ENCODE results near the gene ZBED3. TPM values are rescaled to one million over a fixed set of nuclear protein-coding genes. Genes with fewer than 3 reads are reported as not detected.

ZBED3 gene
- total and polyA plus RNA-seq, 2 of the 8 experiments (the other 6 are each of a cell fraction or from before 2014, with no cell fraction given), result 7.9 to 9.4 TPM

GRCh38 chr5:77103457-77103856, 16.4 kb upstream of the ZBED3 start:
- Histone ChIP-seq H3K9ac (replicated peaks in 1 of 4; ENCODE audit: extremely low read depth in 1 of 4, low read depth in 3 of 4, low read length in 3 of 4) (no peak overlapping the region), H3K4me3 (ENCODE audit: extremely low read depth in 1 of 4, insufficient read depth in 2 of 4, low read depth in 3 of 4, low read length in 4 of 4) (no peak overlapping the region), H2BK15ac (ENCODE audit: low read length) (no peak overlapping the region), H3K23ac (ENCODE audit: insufficient read length) (no peak overlapping the region), H3K27me3 (replicated peaks in 1 of 4; ENCODE audit: control insufficient read depth in 3 of 4, extremely low read depth in 1 of 4, insufficient read depth in 3 of 4, low read length in 3 of 4) (no peaks in the 10 kb centered on the region), H3K4ac (replicated peaks; ENCODE audit: insufficient read length, low read depth, low read length) (no peak overlapping the region), H2BK5ac (ENCODE audit: low read depth, low read length) (no peak overlapping the region), H4K91ac (replicated peaks; ENCODE audit: insufficient read length, low read length) (no peak overlapping the region), H3K79me1 (ENCODE audit: low read depth, low read length) (no peaks in the 10 kb centered on the region; the same call in 1 of the 2 replicates), H4K20me1 (replicated peaks in 1 of 2; ENCODE audit: control insufficient read depth in 1 of 2, insufficient read depth in 2 of 2, low read length in 2 of 2) (no peaks in the 10 kb centered on the region), H3K14ac (ENCODE audit: insufficient read length) (no peak overlapping the region), H4K8ac (ENCODE audit: extremely low read depth, insufficient read depth, low read length) (no peak overlapping the region), H3K18ac (ENCODE audit: extremely low read depth, low read length) (no peak overlapping the region), H3K56ac (replicated peaks; ENCODE audit: insufficient read length, low read depth, low read length) (no peak overlapping the region), H3K9me3 (ENCODE audit: insufficient read depth in 2 of 2, low read depth in 1 of 2, low read length in 1 of 2) (no peaks in the 10 kb centered on the region), H4K5ac (ENCODE audit: insufficient read length, low read depth, low read length) (no peak overlapping the region), H3K27ac (ENCODE audit: low read depth, low read length) (no peak overlapping the region), H2AK5ac (ENCODE audit: low read depth, low read length) (no peak overlapping the region), H2BK12ac (ENCODE audit: low read depth, low read length) (no peak overlapping the region), H3K4me1 (replicated peaks in 1 of 4; ENCODE audit: control insufficient read depth in 3 of 4, insufficient read depth in 4 of 4, low read length in 3 of 4) (no peaks in the 10 kb centered on the region), H2BK120ac (replicated peaks; ENCODE audit: low read depth, low read length) (no peak overlapping the region), H3K79me2 (ENCODE audit: control insufficient read depth in 1 of 2, insufficient read depth in 2 of 2, low read length in 2 of 2) (no peaks in the 10 kb centered on the region), H2BK20ac (ENCODE audit: low read length) (no peak overlapping the region), H3K4me2 (ENCODE audit: insufficient read depth in 1 of 2, low read depth in 2 of 2, low read length in 2 of 2) (no peak overlapping the region), H3K36me3 (ENCODE audit: control insufficient read depth in 2 of 4, insufficient read depth in 4 of 4, low read length in 3 of 4) (peaks cover 0 to 13% (median 3%) of the 10 kb centered on the region in 4 experiments; a peak in 5 of 8 replicates), H2AFZ (ENCODE audit: low read length) (no peak overlapping the region), H3K23me2 (ENCODE audit: low read depth, low read length) (no peaks in the 10 kb centered on the region)
- no peak for DNase-seq (ENCODE audit: low read depth in 1 of 2, low spot score in 2 of 2)
- TF ChIP-seq ATF2 (IDR thresholded peaks at IDR 0.05; ENCODE audit: low read length) (no peak), NANOG (IDR thresholded peaks at IDR 0.05; ENCODE audit: insufficient read depth, low read depth, low read length, poor library complexity, severe bottlenecking) (no peak), RBBP5 (IDR thresholded peaks at IDR 0.05; ENCODE audit: borderline replicate concordance, low read depth, low read length) (no peak), POLR2AphosphoS5 (IDR thresholded peaks at IDR 0.05; ENCODE audit: low read depth, low read length) (no peak)
- FAIRE-seq, result no peak
- ChIA-PET CTCF (ENCODE audit: partially characterized antibody) (interaction anchor here (0.8 to 3.4 kb wide), 2 partner anchors 26 to 41 kb away, joined by 4 to 10 read pairs; no protein-coding TSS in a partner anchor), POLR2A (ENCODE audit: partially characterized antibody) (interaction anchor here (1.2 to 8.1 kb wide), 2 partner anchors 8 to 15 kb away, joined by 3 to 73 read pairs; partner anchors contain the start of gene ZBED3)
- 85% methylated on average over 1 of the region's 1 CpG; no CpG with 5 or more reads in 1 of the 2 experiments for WGBS, 2 experiments (ENCODE audit: extremely low coverage in 1 of 2, insufficient coverage in 1 of 2, insufficient read length in 1 of 2, insufficient replicate concordance in 2 of 2, low coverage in 1 of 2, low lambda C conversion rate in 2 of 2, missing lambda C conversion rate in 1 of 2)
